IPS-NIHi7 (cell line): Measurements from ENCODE around the gene HOXB8.

Experiments used
- DNase-seq: peaks from one replicate; pipeline ENCODE4 v3.0.0; 2012; ENCODE audit warnings: mixed read lengths; ENCODE audit errors: extremely low spot score

HOXB8 gene

GRCh38 chr17:48596000-48596734 lies 18.9 kb downstream of the HOXB8 start:
- DNase-seq, result no peak

- no peak for DNase-seq
These were observed 19.7 kb downstream of the HOXB8 start for GRCh38 chr17:48595278-48595999.

- DNase-seq, result no peak
These were observed 20.4 kb downstream of the HOXB8 start for GRCh38 chr17:48594538-48595277.

GRCh38 chr17:48593840-48594537 lies 21.1 kb downstream of the HOXB8 start:
- DNase-seq, result peak; percentile 84

- DNase-seq, result no peak
These were observed 21.8 kb downstream of the HOXB8 start, which contains the start of gene HOXB5 for GRCh38 chr17:48593126-48593829. Gene HOXB5, minus strand, starts transcription at chr17:48593779. Its CDS starts 97 bp downstream, at chr17:48593682.

- no peak for DNase-seq
These were observed 22.5 kb downstream of the HOXB8 start for GRCh38 chr17:48592577-48592976.

DNA sequence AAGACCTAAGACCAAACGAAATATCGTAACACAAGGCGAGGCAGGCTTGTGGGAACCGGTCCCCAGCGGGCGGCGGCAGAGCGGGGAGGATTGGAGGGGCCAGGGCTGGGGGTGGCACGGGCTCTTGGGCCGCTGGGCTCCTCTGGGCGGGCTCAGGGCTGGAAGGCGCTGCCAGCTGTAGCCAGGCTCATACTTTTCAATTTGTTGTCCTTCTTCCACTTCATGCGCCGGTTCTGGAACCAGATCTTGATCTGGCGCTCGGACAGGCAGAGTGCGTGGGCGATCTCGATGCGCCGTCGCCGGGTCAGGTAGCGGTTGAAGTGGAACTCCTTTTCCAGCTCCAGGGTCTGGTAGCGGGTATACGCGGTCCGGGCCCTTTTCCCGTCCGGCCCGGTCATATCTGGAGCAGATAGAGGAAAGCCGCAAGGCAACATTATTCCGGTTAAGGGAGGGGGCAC lies 23.0 kb downstream of the HOXB8 start:
- no peak for DNase-seq

DNA sequence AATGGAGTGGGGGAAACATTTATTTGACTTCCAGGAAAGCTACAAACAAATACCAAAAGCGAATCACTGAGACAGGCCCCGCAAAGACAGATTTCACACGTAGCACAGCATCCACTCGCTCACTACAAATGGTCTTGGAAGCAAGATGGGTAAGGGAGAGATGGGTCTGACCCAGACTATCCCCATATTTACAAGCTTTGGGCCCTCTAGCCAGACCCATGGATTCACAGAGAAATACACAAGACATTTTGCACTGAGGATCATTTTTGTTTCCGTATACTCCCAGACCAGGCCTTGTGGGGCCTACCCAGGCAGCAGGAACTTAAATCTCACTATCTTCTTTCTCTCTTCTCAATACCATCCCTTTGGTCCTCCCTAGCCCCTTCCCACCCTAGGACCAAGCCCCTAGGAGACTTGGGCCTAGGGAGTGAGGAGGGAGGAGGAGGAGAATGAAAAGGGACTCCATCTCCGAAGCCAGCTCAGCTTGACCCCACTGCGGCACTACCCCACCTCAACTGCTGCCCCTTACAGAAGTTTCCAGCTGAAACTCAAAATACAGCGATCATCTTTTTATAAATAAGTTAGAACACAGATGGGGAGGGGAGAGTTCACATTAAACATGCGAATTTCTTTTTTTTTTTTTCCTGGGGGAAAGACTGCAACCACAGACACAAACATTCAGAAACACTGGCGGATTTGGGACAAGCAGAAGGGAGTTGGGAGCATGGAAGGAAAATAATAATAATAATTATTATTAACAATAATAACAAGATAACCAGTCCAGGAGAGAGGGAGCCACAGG lies 23.6 kb downstream of the HOXB8 start:
- DNase-seq, result no peak

- DNase-seq, result no peak
These were observed 24.4 kb downstream of the HOXB8 start for GRCh38 chr17:48590607-48591161.

GRCh38 chr17:48589831-48590606 lies 25.1 kb downstream of the HOXB8 start, which contains the start of gene HOXB3:
Gene HOXB3, minus strand, starts transcription at chr17:48590241. Its CDS starts 37,767 bp downstream, at chr17:48552474.
- DNase-seq, result no peak

- DNase-seq, result no peak
These were observed 25.8 kb downstream of the HOXB8 start for GRCh38 chr17:48589060-48589830.

DNA sequence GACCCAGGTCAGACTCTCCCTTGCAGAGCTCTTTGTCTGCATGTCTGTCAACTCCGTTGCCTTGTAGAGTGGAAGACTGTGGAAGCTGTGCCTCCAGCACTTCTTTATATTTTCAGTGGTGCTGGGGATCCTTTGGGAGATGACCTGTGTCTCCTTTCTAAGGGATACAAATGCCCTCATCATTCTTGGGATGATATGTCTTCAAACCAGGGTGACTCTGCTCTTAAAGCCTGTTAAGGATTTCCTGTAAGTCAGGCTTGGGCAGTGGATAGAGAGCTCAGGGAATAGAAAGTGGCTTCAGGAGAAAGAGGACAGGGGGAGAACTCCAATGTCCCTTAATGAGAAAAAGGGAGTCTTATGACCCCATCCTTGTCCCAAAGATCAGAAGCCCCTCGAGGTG lies 26.6 kb downstream of the HOXB8 start:
- DNase-seq, result no peak

GRCh38 chr17:48588074-48588415 lies 27.0 kb downstream of the HOXB8 start:
- DNase-seq, result no peak

DNA sequence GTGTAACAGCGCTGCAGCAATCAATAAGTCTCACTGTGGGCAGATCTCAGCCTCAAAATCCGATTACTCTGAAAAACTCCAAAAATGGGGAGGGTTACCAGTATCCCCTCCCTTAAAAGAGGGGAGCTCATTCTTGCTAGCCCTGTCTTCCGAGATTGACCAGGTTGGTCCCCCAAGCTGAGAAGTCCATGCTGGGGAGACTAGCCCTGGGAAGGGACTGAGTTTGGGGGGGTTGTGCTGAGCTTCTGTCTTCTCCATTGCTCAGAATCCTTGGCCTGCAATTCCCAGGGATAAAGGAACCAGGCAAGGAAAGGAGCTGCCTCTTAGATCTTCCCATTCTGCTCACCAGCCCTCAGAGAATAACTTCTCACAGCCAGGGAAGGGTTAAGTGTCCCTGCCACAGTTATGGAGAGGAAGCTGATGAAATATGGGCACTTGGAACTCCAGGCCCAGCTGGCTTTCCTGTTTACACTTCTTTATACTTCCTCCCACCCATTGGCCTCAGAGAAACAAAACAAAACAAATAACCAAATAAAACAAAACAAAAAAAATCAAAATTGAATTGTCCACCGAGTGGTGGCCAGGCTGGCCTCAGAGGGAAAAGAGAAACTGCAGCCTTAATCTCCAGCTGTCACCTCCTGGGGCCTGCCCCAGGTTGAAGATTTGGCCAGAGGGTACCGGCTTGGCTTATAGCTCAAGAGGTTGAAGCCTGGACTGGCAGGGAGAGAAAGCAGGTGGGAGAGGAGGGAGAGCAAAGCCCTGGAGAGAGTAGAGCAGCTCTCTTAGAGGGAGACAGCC lies 27.6 kb downstream of the HOXB8 start:
- no peak for DNase-seq

DNA sequence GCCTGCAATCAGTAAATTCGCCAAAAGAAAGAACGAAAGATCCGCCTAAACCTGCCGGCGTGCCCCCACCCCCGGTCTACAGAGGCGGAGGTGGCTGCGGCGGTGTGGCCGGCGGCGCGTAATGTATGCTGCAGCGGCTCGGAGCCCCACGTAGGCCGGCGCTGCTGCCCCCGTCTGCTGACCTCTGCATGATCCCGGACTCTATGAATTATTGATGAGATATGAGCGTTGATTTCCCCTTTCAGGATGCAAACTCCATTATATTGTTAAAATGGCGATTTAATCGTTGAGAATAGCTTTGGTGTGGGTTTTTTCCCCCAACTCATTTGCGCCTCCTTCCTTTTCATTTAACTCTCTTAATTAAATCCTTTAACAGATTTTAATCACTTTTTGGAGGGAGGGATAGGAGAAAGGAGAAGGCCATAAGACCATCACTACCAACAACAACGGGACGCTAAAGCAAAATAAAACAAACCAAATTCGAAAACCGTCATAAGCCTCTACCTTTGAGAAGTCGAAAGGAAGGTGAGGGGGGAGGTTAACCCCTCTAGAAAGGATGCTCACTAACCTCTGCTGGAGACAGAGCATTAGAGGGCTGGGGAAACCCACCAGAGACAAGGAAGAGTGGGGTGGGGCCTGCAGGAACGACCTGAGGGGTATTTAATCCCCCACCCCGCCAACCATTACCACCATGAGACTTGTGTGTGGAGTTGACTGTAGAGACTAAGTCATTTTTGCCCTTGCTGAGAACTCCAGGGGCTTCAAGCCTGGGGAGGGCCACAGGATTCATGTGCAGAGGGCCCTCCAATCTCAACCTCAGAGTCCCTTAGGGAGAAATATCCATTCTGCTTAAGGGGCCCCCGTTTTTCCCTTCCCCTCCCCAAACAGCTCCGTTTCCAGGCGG lies 28.5 kb downstream of the HOXB8 start:
- no peak for DNase-seq

- no peak for DNase-seq
These were observed 30.8 kb downstream of the HOXB8 start for GRCh38 chr17:48584223-48584741.
